Ovary (tissue), 3 donors: ENCODE measurements around the gene KRTAP9-9.

Source experiments
- CTCF ChIP-seq, 3 donors: fragments of 450-650 bp in 2 of 3; fragments of 200-600 bp in 1 of 3; IDR thresholded peaks; one replicate each; pipeline versions ENCODE4 v1.5.1 to v1.8.0; 2016 to 2022; ENCODE audit warnings: antibody characterized with exemption in 3 of 3, mild to moderate bottlenecking in 1 of 3
- EP300 ChIP-seq: sonication (generic); formaldehyde crosslinking; IDR thresholded peaks from one replicate; pipeline ENCODE4 v1.6.1; 2017; ENCODE audit warnings: antibody characterized with exemption
- donor health status: DM: no; HTN: no; CAD: no.

- TF ChIP-seq CTCF (IDR thresholded peaks at IDR 0.05), result no peak
- TF ChIP-seq EP300, result no peak
These were observed 38.8 kb downstream of the KRTAP9-9 start for GRCh38 chr17:41294016-41294415.
